Cardiac muscle cell (in vitro differentiated cells and primary cell): Measurements from ENCODE around the gene KMT2A. TPM values are rescaled to one million over a fixed set of nuclear protein-coding genes. Genes with fewer than 3 reads are reported as not detected.
"Not testable (repeated sequence)": the region's sequence is repeated elsewhere in the genome, so short reads cannot be mapped to it uniquely, and the experiment has no call there.

Experiments used
- DNase-seq, 2 donors: peaks; one replicate each; pipeline versions ENCODE4 v3.0.0 to v3.0.0-alpha.2; 2010 to 2017; ENCODE audit warnings: low read depth in 1 of 2, low spot score in 1 of 2
- H3K27ac ChIP-seq: fragments of 200-600 bp; sonication (generic); 2 replicates; pipeline ENCODE4 v1.5.1; 2016
- H3K27me3 ChIP-seq: fragments of 200-600 bp; sonication (generic); 2 replicates; pipeline ENCODE4 v1.6.0; 2016; ENCODE audit warnings: control low read depth
- H3K36me3 ChIP-seq: fragments of 200-600 bp; sonication (generic); 2 replicates; pipeline ENCODE4 v1.5.1; 2016; ENCODE audit warnings: control low read depth
- H3K4me1 ChIP-seq: fragments of 200-600 bp; sonication (generic); 2 replicates; pipeline ENCODE4 v1.8.1; 2017; ENCODE audit warnings: low read depth, mild to moderate bottlenecking, mixed run types
- H3K4me3 ChIP-seq: fragments of 200-600 bp; sonication (generic); 2 replicates; pipeline ENCODE4 v1.5.1; 2016; ENCODE audit warnings: mild to moderate bottlenecking
- H3K9me3 ChIP-seq: fragments of 200-600 bp; sonication (generic); 2 replicates; pipeline ENCODE4 v1.5.1; 2017; ENCODE audit warnings: low read depth, mild to moderate bottlenecking, control low read depth
- polyA plus RNA-seq: library from polyadenylated mRNA; unstranded; fragments of >200 nt; fragmentation: Nextera tagmentation; extraction: Ambion mirVana; gene quantifications from 2 replicates; pipeline ENCODE4 v1.2.1, GENCODE V29; 2016
- total RNA-seq: library from RNA; depleted of rRNA; stranded (reverse); fragments of >200 nt; gene quantifications from 2 replicates; pipeline ENCODE4 v1.2.3, GENCODE V29; 2016
- TF ChIP-seq, protein P1 (sequence below): IDR thresholded peaks from 2 replicates; pipeline ENCODE4 v1.5.1; 2012; ENCODE audit warnings: low read depth, mild to moderate bottlenecking, low read length

KMT2A gene
- total and polyA plus RNA-seq, 2 experiments from 2014 or later = 28.0 to 48.2 TPM

DNA sequence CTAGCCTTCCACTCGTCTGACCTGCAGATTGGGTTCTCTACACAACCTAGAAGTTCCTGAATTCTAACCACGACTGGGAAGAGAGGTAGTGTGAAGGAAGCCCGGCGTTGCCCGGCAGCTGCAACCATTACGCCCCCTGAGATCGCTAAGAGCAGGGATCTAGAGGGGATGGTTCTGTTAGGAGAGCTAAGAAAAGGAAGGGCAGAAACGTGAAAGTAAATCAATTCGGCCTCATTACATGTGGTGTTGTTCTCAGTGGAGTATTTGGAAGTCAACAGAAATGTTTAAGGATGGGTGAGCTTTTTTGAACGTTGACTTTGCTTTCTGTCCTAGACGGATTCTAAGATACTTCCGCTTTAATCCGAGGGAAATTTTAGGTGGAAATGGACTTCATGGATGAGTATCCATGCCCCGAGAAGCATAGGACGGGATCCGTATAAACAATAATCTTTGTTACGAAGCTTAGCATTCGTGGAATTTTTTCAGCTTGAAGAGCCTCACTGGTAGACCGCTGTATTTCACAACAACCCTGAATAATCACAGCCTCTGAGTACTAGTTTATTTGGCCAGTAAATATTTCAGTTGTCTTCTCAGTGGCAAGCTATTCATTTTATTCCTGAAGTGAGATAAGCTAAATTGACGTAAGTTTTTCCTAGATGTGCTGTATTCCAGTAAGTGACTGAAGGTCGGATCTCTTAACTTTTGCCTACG lies 34.3 kb upstream of the KMT2A start:
- TF ChIP-seq, protein P1, sequence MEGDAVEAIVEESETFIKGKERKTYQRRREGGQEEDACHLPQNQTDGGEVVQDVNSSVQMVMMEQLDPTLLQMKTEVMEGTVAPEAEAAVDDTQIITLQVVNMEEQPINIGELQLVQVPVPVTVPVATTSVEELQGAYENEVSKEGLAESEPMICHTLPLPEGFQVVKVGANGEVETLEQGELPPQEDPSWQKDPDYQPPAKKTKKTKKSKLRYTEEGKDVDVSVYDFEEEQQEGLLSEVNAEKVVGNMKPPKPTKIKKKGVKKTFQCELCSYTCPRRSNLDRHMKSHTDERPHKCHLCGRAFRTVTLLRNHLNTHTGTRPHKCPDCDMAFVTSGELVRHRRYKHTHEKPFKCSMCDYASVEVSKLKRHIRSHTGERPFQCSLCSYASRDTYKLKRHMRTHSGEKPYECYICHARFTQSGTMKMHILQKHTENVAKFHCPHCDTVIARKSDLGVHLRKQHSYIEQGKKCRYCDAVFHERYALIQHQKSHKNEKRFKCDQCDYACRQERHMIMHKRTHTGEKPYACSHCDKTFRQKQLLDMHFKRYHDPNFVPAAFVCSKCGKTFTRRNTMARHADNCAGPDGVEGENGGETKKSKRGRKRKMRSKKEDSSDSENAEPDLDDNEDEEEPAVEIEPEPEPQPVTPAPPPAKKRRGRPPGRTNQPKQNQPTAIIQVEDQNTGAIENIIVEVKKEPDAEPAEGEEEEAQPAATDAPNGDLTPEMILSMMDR = no peak
- no peaks in the 10 kb centered on the region for H3K9me3 ChIP-seq
- peaks cover 5% of the 10 kb centered on the region for H3K36me3 ChIP-seq
- DNase-seq = peak in 1 of 2 donors; percentile 94
- H3K27ac ChIP-seq = peak overlapping the region; percentile 94
- no peaks in the 10 kb centered on the region for H3K27me3 ChIP-seq
- H3K4me3 ChIP-seq = peak overlapping the region; percentile 94
- peaks cover 7% of the 10 kb centered on the region for H3K4me1 ChIP-seq

DNA sequence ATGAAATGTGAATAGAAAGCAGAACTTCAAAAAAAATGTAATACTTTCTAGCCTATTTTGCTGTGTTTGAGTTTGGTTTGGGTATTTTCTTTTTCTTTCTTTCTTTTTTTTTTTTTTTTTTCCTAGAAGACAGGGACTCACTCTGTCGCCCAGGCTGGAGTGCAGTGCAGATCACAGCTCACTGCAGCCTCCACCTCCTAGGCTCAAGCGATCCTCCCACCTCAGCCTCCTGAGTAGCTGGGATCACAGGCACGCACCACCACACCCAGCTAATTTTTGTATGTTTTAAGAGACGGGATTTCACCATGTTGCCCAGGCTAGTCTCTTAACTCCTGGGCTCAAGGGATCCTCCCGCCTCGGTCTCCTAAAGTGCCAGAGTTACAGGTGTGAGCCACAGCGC lies 33.7 kb upstream of the KMT2A start:
- not testable (repeated sequence) for DNase-seq, H3K9me3 ChIP-seq, H3K27me3 ChIP-seq, H3K4me1 ChIP-seq
- peaks cover 10% of the 10 kb centered on the region for H3K36me3 ChIP-seq
- H3K27ac ChIP-seq = peak overlapping the region; percentile 94
- H3K4me3 ChIP-seq = peak overlapping the region; percentile 94

DNA sequence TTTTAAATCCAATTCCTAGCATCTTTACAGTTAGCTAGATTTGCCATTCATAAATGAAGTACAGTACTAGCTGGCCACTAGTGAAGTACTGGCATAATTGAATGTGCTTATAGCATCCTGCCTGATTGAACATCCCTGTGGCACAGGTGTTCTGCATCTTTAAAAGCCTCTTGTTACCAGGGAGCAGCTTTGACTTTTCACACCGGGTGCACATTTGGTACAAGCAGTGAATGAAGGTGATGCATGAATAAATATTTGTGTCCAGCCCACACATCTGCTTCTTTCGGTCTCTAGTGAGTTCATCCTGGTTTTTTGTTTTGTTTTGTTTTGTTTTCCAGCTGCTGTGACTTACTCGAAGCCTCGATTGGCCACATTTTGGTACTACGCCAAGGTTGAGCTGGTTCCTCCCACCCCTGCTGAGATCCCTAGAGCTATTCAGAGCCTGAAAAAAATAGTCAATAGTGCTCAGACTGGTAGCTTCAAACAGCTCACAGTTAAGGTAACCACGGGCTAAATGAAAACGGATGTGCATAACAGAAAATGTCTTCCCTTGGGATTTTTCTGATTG lies 29.6 kb upstream of the KMT2A start:
- no peaks in the 10 kb centered on the region for H3K27me3 ChIP-seq

DNA sequence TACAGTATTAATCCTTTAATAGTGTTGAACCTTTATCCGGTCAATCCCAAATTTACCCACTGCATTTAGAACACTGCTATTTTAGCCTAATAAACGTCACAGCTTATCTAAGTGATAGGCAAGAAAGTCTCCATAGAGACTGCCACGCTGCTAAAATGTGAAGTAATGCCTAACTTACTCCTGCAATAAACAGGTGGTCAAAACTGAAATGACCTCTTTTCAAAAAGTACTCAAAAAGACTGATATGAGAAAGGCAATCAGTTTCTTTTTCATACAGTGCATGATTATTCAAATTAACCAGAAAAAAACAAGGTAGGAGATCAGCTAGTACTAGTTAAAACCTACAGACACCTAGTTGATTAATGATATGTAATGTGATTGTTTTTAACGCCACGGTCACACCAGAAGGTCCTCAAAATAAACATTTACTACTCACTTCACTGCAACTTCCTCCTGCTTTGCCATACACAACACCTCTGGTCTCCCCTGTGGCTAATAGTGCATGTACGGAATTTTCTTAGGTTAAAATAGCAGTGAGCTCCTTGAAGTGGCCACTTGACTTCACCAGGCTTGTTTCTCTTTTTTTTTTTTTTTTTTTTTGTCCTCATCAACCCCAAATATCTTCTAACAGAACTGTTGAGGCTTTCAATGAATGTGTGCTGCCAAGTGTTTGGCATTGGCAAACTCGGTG lies 26.1 kb upstream of the KMT2A start:
- H3K36me3 ChIP-seq = peaks cover 11% of the 10 kb centered on the region
- H3K27me3 ChIP-seq = no peaks in the 10 kb centered on the region
- no peaks in the 10 kb centered on the region for H3K9me3 ChIP-seq
- TF ChIP-seq, protein P1 = no peak
- peak overlapping the region; percentile 10 for H3K4me3 ChIP-seq
- peaks cover 26% of the 10 kb centered on the region for H3K4me1 ChIP-seq
- DNase-seq = peak in 1 of 2 donors; percentile 75
- H3K27ac ChIP-seq = peak overlapping the region; percentile 83

More for the DNA sequence above, 29.6 kb upstream of the KMT2A start:
- TF ChIP-seq, protein P1 = no peak
- Histone ChIP-seq H3K27ac (peak overlapping the region; percentile 25), H3K4me3 (no peak overlapping the region), H3K9me3 (no peaks in the 10 kb centered on the region), H3K36me3 (peaks cover 11% of the 10 kb centered on the region), H3K4me1 (peaks cover 33% of the 10 kb centered on the region)
- DNase-seq = peak in 1 of 2 donors; percentile 26

DNA sequence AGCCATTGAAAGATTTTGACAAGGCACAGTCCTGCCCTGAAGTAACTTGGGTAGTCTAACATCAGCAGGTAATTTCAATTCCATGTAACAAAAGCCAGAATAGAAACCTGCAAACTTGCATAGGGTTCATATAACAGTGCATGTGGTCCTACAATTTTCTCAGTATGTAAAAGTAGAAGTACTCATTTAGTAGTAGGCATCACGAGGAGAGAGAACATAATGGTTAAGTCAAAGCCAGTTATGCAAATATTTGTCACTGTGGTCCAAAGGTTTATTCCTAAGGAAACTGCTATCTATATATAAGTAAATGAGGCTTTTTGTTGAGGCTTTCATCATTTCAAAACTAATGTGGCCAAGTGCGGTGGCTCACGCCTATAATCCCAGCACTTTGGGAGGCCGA lies 24.8 kb upstream of the KMT2A start:
- no peak overlapping the region for H3K4me3 ChIP-seq
- TF ChIP-seq, protein P1 = no peak
- DNase-seq = no peak
- peaks cover 26% of the 10 kb centered on the region for H3K4me1 ChIP-seq
- no peaks in the 10 kb centered on the region for H3K9me3 ChIP-seq
- peak overlapping the region; percentile 68 for H3K27ac ChIP-seq
- no peaks in the 10 kb centered on the region for H3K27me3 ChIP-seq
- peaks cover 10% of the 10 kb centered on the region for H3K36me3 ChIP-seq

DNA sequence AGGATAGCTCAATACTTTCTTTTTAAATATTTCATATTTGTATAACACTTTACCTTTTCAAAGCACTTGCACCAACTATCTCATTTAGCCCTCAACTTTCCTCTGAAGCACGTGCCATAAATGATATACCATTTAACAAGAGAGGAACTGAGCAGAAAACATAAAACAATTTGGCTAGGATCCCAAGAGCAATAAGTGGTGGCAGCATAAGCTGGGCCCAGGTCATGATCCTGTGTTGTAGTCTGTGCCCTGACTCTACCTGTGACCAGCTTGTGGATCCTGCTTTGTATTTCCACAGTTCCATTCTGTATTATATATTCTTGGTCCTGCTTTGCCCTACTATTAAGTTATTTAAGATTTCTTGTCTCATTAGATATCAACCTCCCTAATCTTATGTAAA lies 23.4 kb upstream of the KMT2A start:
- no peaks in the 10 kb centered on the region for H3K36me3 ChIP-seq
- no peaks in the 10 kb centered on the region for H3K9me3 ChIP-seq
- H3K27ac ChIP-seq = no peak overlapping the region
- H3K27me3 ChIP-seq = no peaks in the 10 kb centered on the region
- TF ChIP-seq, protein P1 = no peak
- H3K4me3 ChIP-seq = no peak overlapping the region
- DNase-seq = no peak
- peaks cover 26% of the 10 kb centered on the region for H3K4me1 ChIP-seq
